GM10266 (cell line): ENCODE data around the gene CTAGE9.

Experiments
- DNase-seq: peaks from one replicate; pipeline ENCODE4 v3.0.0; 2012; ENCODE audit errors: extremely low spot score
- CTCF ChIP-seq: IDR thresholded peaks from 2 replicates; pipeline ENCODE4 v1.5.1; 2012; ENCODE audit warnings: mild to moderate bottlenecking, low read depth; ENCODE audit not compliant: control insufficient read depth, insufficient read depth; ENCODE audit errors: missing control alignments

CTAGE9 gene

DNA sequence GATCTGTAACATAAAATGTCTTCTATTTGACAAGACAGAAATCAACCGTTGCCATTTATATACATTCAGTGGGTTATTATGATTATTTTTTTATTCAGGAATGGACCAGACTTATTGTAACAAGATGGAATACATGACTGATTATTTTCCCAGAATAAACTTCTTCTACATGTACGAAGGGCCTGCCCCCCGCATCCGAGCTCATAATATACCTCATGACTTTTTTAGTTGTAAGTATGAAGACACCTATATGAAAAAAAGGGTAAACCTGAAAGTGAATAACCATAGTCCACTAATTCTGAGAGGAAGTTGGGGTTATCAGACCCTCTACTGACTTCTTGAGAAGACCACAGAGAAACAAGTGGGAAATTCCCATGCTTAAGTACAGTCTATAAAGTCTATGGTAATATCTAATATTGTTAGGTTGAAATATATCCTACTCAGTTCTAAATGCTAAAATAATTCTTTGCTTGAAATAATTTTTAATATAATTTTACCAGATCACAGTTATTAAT is 25.5 kb downstream of the CTAGE9 start:
- peak; percentile 22 for DNase-seq
- no peak for TF ChIP-seq CTCF

GRCh38 chr6:131683479-131683878 is 27.3 kb downstream of the CTAGE9 start:
- no peak for TF ChIP-seq CTCF
- no peak for DNase-seq

DNA sequence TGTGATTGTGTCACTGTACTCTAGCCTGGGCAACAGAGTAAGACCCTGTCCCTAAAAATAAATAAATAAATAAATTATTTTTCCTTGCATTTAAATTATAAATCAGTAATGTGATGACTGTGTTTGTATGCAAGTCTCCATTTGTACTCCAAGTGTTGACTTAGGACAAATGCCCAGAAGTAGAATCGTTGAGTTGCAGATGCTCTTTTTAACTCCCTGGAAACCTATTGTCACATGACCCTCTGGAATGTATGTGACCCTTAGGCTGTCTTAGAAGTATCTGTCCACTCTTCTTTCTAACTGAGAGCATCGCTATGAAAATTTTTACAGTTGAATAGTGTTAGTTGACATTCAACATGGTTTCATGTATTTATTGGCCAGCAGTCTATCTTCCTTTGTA is 28.4 kb downstream of the CTAGE9 start:
- TF ChIP-seq CTCF, result no peak
- DNase-seq, result no peak

GRCh38 chr6:131681585-131681984 is 29.2 kb downstream of the CTAGE9 start:
- no peak for DNase-seq
- TF ChIP-seq CTCF, result no peak

DNA sequence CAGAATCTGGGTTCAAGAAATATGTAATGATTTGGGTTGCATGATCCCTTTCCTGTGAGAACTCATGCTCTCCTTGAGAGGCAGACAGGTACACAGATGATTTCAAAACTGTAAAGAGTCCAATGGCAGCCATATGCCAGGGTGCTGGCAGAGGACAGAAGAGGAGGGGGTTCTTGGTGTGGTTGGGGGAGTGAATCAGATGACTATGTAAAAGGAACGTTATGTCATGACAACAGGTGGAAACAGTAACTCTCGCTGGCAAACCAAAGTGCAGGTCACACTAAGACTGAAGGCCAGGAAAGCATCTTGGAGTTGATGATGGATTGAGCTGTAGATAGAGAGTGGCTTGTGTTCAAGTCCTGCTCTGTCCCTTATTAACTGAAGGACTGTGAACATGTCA is 29.9 kb downstream of the CTAGE9 start:
- no peak for TF ChIP-seq CTCF
- no peak for DNase-seq

- no peak for TF ChIP-seq CTCF
- no peak for DNase-seq
Measured at GRCh38 chr6:131678442-131678841, 32.4 kb downstream of the CTAGE9 start.

- no peak for TF ChIP-seq CTCF
- DNase-seq, result no peak
Measured at GRCh38 chr6:131673184-131673583, 37.6 kb downstream of the CTAGE9 start.
